Measurements from ENCODE around the gene CACNA2D1.

The CACNA2D1 gene

DNA sequence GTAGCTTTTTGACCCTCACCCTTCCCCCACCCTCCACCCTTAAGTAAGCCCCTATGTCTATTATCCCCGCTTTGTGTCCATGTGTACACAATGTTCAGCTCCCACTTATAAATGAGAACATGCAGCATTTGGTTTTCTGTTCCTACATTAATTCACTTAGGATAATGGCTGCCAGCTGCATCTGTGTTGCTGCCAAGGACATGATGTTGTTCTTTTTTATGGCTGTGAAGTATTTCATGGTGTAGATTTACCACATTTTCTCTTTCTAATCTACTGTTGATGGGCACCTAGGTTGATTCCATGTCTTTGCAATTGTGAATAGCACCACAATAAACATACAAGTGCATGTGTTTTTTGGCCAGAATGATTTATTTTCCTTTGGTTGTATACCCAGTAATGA is 232.2 kb downstream of the CACNA2D1 start:
- no peak for DNase-seq

DNA sequence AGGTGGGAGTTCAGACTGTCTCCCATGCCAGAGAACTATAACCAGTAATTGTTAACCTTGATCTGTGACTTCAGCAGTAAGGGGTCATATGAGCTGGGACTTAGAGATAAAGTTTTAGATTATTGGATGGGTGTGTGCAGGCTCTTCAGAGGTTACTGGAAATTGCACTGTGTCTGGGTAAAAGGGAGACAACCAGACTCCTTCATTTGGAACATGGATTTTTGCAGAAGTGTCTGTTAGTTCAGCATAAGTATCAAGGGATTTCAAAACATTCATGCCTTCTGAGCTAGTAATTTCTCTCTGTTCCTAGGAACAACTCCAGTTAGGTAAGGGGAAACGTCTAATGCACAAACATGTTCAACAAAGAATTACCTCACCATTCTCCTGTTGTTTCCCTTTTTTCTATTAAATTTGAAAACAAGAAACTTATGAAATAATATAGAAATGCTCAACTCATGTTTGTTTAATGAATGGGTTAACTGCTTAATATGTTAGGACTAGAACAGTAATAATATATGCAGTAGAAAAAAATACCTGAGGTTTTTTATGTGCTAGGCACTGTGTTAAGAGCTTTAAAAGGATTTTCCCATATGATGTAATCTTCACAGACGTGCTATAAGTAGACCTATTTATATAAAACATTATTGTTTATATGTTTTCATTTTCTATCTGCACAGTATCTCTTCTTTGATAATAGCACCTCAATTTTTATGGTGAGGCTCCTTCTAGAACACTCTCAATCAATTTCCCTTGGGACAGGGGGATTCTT is 233.0 kb downstream of the CACNA2D1 start:
- DNase-seq: no peak

DNA sequence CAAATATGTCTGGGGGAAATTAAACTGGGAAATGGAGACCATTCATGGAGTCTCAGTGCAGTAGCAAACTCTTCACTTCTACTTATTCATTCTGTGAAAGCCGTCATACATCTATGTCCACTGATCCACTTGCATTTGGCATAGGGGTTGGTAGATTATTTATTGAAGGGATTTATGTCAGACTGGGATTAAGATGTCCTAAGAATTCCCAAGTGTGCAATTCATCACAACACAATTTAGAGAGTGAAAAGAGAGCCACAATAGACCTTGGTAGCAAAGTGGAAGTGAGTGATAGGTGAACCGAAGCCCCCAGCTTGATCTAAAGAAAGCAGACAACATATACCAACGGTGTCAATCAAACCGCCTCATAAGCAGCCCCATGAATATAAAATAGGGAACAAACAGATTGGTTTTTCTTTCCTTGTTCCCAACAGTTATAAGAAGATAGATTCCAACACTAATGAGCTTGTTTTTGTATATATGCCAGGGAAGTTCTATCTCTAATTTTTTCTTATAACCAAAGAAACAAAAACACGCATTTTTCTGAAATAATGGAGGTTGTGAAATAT is 234.3 kb downstream of the CACNA2D1 start:
- no peak for DNase-seq

DNA sequence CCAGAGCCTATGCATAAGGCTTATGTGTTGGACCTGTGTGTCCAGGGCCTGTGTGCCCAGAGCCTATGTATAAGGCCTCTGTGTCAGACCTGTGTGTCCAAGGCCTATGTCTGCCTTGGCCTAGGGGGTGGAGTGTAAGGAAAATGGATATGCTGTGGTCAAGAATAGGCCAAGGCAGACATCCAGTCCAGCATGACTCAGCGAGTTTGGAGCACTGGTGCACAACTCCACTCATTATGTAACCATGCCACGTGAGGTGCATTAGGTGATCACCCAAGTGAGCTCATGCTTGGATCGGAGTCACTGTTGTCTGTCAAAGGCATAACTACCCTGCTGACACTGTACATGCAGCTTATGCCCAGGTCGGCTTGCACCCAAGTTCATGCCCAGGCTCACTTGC is 238.9 kb downstream of the CACNA2D1 start:
- DNase-seq: no peak

DNA sequence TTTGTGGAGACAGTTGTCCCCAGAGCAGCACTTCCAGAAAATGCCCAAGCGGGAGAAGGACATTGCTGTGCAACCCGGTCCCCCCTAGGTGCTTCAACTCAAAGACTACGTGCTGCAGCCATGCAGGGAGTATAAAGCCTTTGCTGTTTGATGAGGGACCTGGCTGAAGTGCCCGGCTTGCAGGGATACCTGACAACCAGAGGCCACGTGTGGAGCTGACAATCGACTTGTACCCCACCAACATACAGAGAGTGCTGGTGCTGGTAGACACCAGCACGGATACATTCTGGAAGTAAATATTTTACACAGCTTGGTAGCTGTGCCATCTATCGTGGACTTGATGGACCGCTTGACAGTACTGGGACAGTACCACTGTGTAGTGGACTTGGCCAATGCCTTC is 240.6 kb downstream of the CACNA2D1 start:
- no peak for DNase-seq

DNA sequence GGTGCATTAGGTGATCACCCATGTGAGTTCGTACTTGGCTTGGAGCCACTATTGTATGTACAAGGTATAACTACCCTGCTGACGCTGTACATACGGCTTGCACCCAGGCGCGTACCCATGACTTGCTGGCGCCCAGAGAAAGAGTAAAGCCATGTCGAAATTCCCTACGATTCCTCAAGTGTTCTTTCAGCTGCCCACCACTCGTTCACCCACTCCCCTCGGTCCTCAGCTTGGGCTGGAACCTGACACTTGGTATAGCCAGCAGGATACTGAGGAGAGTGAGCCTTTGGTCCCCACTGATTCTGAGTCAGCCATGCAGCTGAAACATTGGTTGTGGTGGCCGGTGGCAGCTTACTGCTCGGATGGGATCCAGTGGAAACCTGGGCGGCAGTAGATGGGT is 241.5 kb downstream of the CACNA2D1 start:
- no peak for DNase-seq

DNA sequence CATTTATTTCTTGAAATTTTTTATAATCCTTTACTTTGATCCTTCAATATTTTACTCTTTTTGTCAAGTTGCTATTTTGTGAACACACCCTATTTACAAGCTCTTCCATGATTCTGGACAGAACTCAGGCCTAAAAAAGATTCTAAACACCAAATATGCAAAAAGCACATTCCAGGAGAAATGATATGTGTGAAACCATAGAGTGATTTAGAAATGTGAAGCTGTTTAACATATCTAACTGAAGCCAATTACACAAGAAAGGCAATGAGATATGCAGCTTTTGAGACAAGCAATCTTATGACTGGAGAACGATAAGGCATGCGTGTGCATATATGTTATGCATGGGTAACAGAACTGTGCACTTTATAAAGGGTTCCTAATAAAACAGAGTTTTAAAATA is 243.0 kb downstream of the CACNA2D1 start:
- DNase-seq: no peak

DNA sequence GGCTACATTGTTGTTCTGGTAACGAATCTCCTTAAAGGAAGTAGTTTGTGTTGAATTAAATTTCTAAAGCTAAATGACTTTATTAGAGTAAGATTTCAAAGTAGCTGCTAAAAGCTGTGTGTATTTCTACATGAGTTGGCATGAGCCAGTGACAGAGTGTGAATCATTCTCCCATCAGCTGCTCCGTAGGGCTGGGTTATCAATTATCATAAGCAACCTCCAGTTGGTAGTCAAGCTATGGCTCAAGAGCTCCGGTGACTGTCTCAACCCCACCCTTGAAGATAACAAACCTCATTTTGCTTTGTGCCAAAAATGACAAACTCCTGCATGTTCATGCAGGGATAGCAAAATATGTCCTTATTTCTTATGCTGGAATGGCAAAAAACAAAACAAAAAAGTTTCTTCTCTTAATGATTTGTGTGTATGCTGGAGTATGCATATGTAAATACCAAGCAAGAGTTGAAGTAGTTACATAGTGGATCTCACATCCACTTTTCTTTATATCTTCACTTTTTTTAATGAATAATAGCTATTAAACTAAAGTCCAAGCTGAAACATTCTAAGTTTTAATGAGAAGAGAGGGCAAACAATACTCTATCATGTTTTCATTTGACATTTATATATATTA is 249.4 kb downstream of the CACNA2D1 start:
- DNase-seq: no peak

DNA sequence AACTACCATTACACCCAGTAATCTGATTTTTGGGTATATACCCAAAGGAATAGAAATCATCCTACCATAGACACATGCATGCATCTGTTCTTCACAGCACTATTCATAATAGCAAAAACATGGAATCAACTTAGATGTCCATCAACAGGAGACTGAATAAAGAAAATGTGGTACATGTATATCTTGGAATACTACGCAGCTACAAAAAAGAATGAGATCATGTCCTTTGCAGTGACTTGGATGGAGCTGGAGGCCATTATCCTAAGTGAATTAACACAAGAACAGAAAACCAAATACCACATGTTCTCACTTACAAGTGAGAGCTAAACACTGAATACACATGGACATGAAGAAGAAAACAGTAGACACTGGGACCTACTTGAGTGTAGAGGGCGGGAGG is 254.9 kb downstream of the CACNA2D1 start:
- no peak for DNase-seq

DNA sequence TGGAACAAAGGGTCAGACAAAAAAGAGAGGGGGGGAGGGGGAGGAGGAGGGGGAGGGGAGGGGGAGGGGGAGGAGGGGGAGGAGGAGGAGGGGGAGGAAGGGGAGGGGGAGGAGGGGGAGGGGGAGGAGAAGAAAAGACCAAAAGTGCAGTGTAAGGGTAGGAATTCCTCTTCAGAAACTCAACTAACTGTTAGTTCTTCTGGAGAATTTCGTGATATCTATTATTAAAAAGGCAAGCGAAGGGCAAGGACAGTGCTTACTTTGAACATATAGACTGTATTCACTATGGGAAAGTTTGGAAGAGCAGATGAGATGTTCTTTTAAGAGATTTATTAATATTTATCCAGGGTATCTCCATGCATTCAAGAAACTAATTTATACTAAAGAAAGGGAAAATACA is 258.1 kb downstream of the CACNA2D1 start:
- DNase-seq: no peak

DNA sequence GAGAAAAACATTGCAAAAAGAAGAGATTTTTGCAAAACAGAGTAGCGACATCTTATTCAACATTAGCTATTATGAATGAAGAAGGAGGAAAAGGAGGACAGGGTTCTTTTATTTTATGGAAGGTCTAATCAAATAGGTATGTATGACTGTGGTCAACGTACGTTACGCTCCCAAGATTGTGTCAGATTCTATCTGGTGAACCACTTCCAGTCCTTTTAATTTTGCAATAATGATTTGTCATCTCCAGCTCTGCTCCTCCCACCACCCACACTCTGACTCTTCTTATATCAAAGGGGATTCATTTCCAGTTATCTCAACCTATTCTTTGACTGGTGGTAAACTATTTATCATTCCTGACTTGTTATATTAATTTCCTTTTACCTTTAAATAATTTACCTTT is 259.9 kb downstream of the CACNA2D1 start:
- no peak for DNase-seq

DNA sequence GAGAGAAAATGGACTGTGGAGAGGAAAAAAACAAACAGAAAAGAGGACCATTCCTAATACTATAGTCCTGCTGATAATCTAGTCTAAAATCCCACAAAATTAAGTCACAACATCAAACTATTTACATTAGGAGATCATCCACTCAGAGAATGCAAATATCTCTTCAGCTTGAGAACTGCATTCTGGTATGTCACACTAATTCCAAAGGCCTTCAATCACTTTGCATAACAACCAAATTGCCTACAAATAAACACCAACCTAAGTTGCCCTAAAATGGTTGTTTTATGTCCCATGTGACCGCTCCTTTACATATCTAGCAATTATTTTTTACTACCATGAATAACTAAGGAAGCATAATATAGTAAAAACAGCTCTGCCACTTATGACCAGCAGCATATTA is 264.3 kb downstream of the CACNA2D1 start:
- no peak for DNase-seq

DNA sequence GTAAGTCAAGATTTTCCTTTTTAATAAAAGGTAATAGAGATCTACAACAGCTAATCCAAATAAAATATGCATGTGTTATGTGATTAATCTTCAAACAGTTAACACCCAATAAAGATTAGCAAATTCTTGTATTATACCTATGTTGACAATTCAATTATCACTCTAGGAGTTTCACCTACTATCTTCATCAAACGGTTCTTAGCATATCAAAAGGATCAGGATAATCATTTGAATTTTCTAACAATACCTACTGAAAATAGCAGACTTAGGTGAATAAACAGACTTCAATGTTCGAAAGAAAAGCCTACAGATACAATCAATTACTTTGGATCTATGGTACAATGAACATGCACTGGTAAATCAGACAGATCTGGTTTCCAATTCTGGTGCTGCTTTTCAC is 268.3 kb downstream of the CACNA2D1 start:
- DNase-seq: no peak

DNA sequence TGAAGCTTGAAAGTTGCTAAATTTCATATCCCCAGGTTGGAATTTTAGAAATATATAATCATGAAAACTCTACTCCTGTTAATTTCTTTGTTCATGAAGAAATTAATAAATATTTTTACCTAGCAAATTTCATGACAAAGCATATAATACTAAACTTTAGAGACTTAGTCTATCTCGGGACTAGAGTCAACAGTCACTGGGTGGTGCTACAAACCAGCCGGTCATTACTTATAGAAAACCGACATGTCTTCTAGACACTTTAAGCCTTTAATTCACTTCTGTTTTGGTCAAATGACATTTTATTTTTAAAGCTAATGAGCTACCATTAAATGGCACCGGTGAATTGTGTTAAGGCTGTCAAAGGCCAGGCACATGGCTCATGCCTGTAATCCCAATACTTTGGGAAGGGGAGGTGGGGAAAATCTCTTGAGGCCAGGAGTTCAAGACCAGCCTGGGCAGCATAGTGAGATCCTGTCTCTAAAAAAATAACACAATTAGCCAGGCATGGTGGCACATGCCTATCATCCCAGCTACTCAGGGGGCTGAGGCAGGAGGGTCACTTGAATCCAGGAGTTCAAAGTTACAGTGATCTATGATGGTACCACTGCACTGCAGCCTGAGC is 270.1 kb downstream of the CACNA2D1 start:
- no peak for DNase-seq

DNA sequence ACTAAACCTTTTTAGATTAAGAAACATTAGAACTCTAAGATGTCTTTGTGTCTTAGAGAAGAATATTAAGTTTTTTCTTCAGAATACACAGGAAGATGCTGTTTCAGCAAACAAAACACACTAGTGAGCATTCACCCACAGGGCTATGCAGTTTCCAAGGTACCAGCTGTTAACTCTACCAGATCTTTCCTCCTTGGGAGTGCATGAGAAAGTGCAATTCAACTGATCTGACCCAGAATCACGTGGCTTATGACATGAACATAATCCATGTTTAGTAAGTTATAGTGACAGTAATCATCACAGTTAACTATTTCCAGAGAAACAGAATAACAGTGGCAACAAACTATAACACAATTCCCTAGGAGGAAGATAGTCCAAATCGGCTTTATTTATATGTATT is 270.7 kb downstream of the CACNA2D1 start:
- DNase-seq: no peak

DNA sequence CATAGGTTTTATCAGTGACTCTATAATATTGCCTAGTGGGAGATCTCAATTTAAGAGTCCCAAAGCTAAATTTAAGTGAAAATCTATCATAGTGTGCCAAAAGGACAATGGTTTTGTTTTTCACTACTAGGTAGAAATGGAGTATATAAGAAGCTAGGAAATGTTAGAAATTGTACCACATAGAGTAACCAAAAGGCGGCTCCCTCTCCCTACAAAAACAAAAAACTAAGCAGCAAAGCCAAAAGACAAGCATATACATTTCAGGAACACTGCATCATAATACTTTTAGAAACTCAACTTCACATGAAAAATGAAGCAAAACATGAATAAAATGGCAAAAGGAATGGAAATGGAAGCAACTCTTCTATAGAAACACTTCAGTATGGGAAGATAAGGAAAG is 271.6 kb downstream of the CACNA2D1 start:
- DNase-seq: no peak

DNA sequence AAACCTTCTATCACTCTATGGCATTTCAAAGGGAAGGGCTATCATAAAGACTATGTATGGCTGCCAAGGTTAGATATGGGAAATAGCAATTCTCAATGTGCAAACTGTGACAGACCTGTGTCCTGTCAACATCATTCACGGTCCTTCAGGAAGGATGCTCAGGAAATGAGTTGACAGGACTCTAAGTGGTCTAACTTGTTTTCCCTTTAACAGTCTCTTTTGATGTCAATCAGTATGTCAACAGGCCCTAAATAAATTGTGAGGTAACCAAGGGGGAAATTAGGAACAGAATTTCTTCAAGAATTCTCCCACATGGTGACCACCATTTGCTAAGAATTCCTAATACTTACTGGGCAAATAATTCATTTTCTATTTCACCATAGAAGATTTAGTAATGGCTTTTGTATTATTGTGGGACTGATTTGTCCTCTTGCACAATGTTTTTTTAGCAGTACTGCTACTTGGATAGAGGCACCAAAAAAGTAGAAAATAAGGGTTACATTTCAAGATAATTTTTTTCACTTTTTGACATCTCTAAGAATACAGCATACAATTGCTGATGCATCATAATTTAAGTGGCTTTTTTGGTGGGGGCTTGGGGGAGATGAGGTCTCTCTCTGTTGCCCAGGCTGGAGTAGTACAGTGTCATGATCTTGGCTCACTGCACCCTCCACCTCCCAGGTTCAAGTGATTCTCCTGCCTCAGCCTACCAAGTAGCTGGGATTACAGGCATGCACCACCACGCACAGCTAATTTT is 275.8 kb downstream of the CACNA2D1 start:
- DNase-seq: no peak

DNA sequence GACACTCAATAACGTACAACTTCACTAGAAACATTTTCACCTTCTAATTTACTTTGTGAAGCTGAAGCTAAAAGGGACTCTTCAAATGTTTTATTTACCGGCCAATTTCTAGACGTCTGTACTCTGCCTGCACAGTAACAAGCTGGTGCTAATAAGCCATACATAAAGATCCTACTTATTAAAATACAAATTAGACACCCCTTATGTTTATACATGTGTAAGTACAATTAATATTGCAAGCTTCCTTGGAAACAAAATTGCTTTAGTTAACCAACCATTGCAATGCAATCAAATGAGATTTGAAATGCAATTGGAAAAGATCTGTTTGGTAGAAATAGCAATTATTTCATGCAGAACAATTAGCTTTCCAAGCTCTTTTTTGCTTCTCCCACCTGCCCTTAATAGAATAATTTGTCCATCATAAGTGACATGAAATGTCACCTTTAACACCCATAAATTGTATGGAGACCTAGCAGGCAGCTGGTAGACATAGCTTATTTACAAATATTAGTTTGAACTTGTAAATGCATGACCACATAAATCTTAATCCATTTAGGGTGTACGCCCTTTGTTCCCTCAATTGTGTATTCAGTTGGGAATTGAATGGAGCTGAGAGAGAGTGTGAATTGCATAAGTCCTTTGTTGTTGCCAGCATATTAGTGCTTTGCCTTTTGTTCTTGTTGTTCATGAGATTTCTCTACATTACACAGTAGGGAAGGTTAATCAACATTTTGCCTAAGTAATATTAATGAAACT is 277.1 kb downstream of the CACNA2D1 start:
- no peak for DNase-seq

DNA sequence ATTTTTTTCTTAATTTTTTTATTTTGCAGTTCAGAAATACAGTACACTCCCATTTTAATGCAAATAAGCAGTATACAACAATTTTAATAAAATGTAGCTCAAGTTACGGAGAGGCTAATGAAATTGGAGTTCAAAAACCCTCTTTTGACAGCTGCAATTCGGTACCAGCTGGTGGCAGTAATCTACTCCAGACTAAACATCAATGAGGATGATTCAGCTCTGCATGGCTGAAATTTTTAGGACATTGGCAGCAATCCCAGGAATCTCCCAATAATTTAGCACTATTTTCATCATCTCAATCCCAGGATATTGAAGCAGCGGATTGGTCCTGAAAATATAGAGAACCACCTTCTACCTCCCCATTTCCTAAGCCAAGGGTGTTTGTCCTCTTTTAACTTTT is 278.8 kb downstream of the CACNA2D1 start:
- no peak for DNase-seq

DNA sequence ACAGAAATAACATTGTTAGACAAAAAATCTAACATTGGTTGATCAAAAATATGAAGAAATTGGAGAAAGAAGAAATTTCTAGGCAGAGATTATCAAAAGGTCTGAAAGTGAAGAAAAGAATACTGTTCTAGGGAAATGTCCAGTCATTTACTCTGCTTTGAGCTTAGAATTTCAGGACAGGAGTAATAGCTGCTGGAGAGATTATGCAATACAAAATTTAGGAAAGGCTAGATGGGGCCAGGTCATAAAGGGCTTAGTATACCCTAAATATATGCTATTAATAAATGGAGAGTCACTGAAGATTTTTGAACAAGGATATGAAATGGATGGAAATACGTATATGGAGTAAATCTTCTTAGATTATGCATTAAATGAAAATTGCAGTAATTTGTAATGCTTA is 279.2 kb downstream of the CACNA2D1 start:
- DNase-seq: no peak

DNA sequence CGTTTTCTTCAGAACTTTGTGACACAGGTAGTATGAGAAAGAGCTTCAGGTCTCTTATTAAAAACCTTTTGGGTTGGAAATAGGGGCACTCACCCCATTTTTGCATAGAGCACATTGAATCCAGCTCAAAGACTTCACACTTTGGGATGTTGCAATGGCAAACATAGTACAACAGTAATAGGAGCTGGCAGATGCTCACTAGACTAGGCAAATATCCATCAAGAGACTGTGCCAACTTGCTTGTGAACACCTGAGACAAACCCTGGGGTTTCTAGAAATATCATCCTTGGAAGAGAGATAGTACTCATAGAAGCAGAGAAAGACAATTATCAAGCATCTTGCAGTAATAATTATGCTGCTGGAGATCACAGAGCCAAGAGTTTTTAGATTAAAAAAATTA is 280.0 kb downstream of the CACNA2D1 start:
- no peak for DNase-seq

DNA sequence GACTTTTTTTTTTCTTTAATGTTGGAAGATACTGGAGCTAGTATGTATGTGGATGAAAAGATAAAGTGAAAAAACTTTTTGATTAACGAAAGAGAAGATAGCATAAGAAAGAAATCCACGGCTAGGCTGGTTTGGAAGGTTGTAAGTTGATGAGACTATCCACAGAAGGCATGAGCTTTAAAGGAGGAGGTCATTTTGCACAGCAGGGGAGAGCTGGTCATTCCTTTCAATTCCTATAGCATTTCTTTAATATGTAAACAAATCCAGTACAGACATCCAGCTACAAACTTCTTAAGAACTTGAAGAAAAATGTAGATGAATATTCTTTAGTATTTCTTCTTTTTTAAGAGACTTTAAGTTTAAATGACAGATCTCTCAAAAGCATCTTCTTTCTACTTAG is 281.3 kb downstream of the CACNA2D1 start:
- DNase-seq: no peak

DNA sequence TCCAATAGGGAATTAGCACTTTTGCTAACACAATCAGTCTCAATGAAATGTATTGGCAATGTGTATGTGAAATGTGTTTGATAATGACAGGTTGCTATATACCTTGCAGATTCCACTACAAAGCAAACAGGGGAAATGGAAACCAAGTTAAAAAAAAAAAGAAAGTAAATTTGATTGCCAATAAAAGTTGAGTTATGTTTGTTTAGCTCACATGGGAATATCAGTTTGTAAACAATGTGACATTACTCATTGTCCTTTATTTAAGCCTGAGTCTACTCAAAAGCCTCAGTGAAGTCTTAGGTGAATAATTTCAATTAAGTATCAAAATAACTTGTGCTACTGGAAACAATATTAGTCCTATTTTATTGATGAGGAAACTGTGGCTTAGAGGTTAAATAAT is 285.2 kb downstream of the CACNA2D1 start:
- DNase-seq: no peak

Data from KG1 (cell line).